CD14-positive monocyte (primary cell): ENCODE data around the gene TIAM2. TPM values are rescaled to one million over a fixed set of nuclear protein-coding genes. Genes with fewer than 3 reads are reported as not detected.
A peak's percentile ranks its signal among the peaks of the same experiment; 100 is the strongest.

Experiments
- DNase-seq, 3 donors: peaks; one replicate each; pipeline ENCODE4 v3.0.0-alpha.2; 2011 to 2022
- H2AFZ ChIP-seq: 2 replicates; pipeline ENCODE4 v1.6.0; 2012; ENCODE audit warnings: mild to moderate bottlenecking, low read depth, low read length, inconsistent platforms; ENCODE audit not compliant: insufficient read depth, poor library complexity, severe bottlenecking
- H3K27ac ChIP-seq, 2 donors: 1 replicate in 1 of 2; 2 replicates in 1 of 2; pipeline ENCODE4 v1.5.1; 2012 to 2013; ENCODE audit warnings: low read length in 2 of 2, control low read depth in 1 of 2, inconsistent platforms in 1 of 2, low read depth in 1 of 2, mild to moderate bottlenecking in 1 of 2
- H3K27me3 ChIP-seq, 2 donors: one replicate each; pipeline versions ENCODE4 v1.6.0 to v1.6.1; 2011 to 2013; ENCODE audit warnings: low read length in 2 of 2; ENCODE audit not compliant: control insufficient read depth in 2 of 2, insufficient read depth in 2 of 2
- H3K36me3 ChIP-seq, 2 donors: replicated peaks in 1 of 2; 1 replicate in 1 of 2; 2 replicates in 1 of 2; pipeline versions ENCODE4 v1.5.1 to v1.6.1; 2012 to 2013; ENCODE audit warnings: low read length in 2 of 2, control low read depth in 1 of 2, inconsistent platforms in 1 of 2, mild to moderate bottlenecking in 1 of 2; ENCODE audit not compliant: insufficient read depth in 2 of 2, control insufficient read depth in 1 of 2
- H3K4me1 ChIP-seq, 2 donors: 1 replicate in 1 of 2; 2 replicates in 1 of 2; pipeline versions ENCODE4 v1.5.1 to v1.6.1; 2012 to 2013; ENCODE audit warnings: low read length in 2 of 2, control low read depth in 1 of 2, inconsistent platforms in 1 of 2, mild to moderate bottlenecking in 1 of 2, moderate library complexity in 1 of 2; ENCODE audit not compliant: insufficient read depth in 2 of 2, control insufficient read depth in 1 of 2
- H3K4me2 ChIP-seq: replicated peaks from 2 replicates; pipeline ENCODE3; 2012; ENCODE audit warnings: low read length, moderate library complexity, mild to moderate bottlenecking; ENCODE audit not compliant: poor library complexity, severe bottlenecking; ENCODE audit errors: extremely low read depth
- H3K4me3 ChIP-seq, 3 experiments: fragments of 200-600 bp in 1 of 3; sonication (generic) in 1 of 3; replicated peaks in 1 of 3; 1 replicate in 2 of 3; 2 replicates in 1 of 3; pipeline ENCODE4 v1.5.1; 2011 to 2013; ENCODE audit warnings: low read length in 3 of 3, mild to moderate bottlenecking in 3 of 3, control low read depth in 2 of 3, low read depth in 2 of 3, inconsistent platforms in 1 of 3, moderate library complexity in 1 of 3
- H3K79me2 ChIP-seq: 2 replicates; pipeline ENCODE4 v1.6.0; 2012; ENCODE audit warnings: mild to moderate bottlenecking, control low read depth, inconsistent platforms, low read length, moderate library complexity; ENCODE audit not compliant: insufficient read depth
- H3K9ac ChIP-seq: 2 replicates; pipeline ENCODE4 v1.6.0; 2017; ENCODE audit warnings: low read length, mild to moderate bottlenecking; ENCODE audit not compliant: insufficient read depth, poor library complexity, severe bottlenecking
- H3K9me3 ChIP-seq, 2 donors: replicated peaks in 1 of 2; 1 replicate in 1 of 2; 2 replicates in 1 of 2; pipeline versions ENCODE4 v1.5.1 to v1.6.1; 2012 to 2013; ENCODE audit warnings: low read length in 2 of 2, control low read depth in 1 of 2; ENCODE audit not compliant: control insufficient read depth in 1 of 2, insufficient read depth in 1 of 2
- H4K20me1 ChIP-seq: 2 replicates; pipeline ENCODE4 v1.6.0; 2012; ENCODE audit warnings: mild to moderate bottlenecking, low read length, control low read depth, moderate library complexity; ENCODE audit not compliant: insufficient read depth
- H3K27ac Mint-ChIP-seq, 7 donors: one replicate each; pipeline ENCODE4 v1.8.0; 2020; ENCODE audit warnings: mild to moderate bottlenecking in 7 of 7, mixed read lengths in 7 of 7, moderate library complexity in 6 of 7, inconsistent platforms in 2 of 7
- H3K27me3 Mint-ChIP-seq, 3 donors: one replicate each; pipeline ENCODE4 v1.8.0; 2021 to 2022; ENCODE audit warnings: low read depth in 3 of 3, mild to moderate bottlenecking in 3 of 3, mixed read lengths in 3 of 3, moderate library complexity in 3 of 3, inconsistent platforms in 1 of 3
- H3K36me3 Mint-ChIP-seq, 2 donors: one replicate each; pipeline ENCODE4 v1.8.0; 2020; ENCODE audit warnings: mixed read lengths in 2 of 2, inconsistent platforms in 1 of 2, mild to moderate bottlenecking in 1 of 2
- H3K4me1 Mint-ChIP-seq: one replicate; pipeline ENCODE4 v1.8.0; 2020; ENCODE audit warnings: mild to moderate bottlenecking, mixed read lengths
- H3K4me3 Mint-ChIP-seq, 2 donors: one replicate each; pipeline ENCODE4 v1.8.0; 2020; ENCODE audit warnings: mild to moderate bottlenecking in 2 of 2, mixed read lengths in 2 of 2, moderate library complexity in 1 of 2
- H3K9me3 Mint-ChIP-seq, 7 donors: one replicate each; pipeline ENCODE4 v1.8.0; 2020 to 2022; ENCODE audit warnings: mixed read lengths in 7 of 7, mild to moderate bottlenecking in 6 of 7, moderate library complexity in 6 of 7, inconsistent platforms in 2 of 7
- CTCF ChIP-seq: fragments of 200-600 bp; IDR thresholded peaks from one replicate; pipeline ENCODE4 v1.8.0; 2022; ENCODE audit warnings: antibody characterized with exemption, mild to moderate bottlenecking
- WGBS: methylation state at CpG from one replicate; pipeline ENCODE4 v1.1.5; 2013; ENCODE audit warnings: missing lambda C conversion rate; ENCODE audit not compliant: insufficient coverage; 5-methylcytosine and 5-hydroxymethylcytosine counted together
- intact Hi-C, 2 donors: fragments of 100-400 bp; cut with micrococcal nuclease; formaldehyde crosslinking; loops; one replicate each; pipeline versions ENCODE4 v1.15.0 to v1.15.1; 2023
- polyA plus RNA-seq, 3 donors: library from polyadenylated mRNA; depleted of rRNA in 1 of 3; unstranded in 2 of 3; stranded (reverse) in 1 of 3; fragments of 300-500 nt in 2 of 3; fragments of >200 nt in 1 of 3; fragmentation: Illumina TruSeq in 2 of 3; gene quantifications; 1 replicate in 2 of 3; 2 replicates in 1 of 3; pipeline ENCODE4 v1.2.3, GENCODE V29; 2012 to 2021

Gene TIAM2
- polyA plus RNA-seq, 3 donors, result 0.25 to 4.2 (median 0.67) TPM

- Mint-ChIP-seq H3K9me3 (no peaks in the 10 kb centered on the region), H3K36me3 (no peaks in the 10 kb centered on the region), H3K27ac (no peak overlapping the region), H3K4me3 (no peak overlapping the region), H3K4me1 (no peaks in the 10 kb centered on the region), H3K27me3 (peaks cover 0 to 2% (median 0%) of the 10 kb centered on the region in 3 donors)
- Histone ChIP-seq H3K27ac (no peak overlapping the region), H3K9ac (no peak overlapping the region), H3K4me2 (no peak overlapping the region), H3K79me2 (no peaks in the 10 kb centered on the region), H3K4me1 (no peaks in the 10 kb centered on the region), H3K4me3 (no peak overlapping the region), H4K20me1 (no peaks in the 10 kb centered on the region), H3K36me3 (no peaks in the 10 kb centered on the region), H3K27me3 (no peaks in the 10 kb centered on the region), H3K9me3 (no peaks in the 10 kb centered on the region), H2AFZ (no peak overlapping the region)
- intact Hi-C loops, result no loop called here
- WGBS, result 88% methylated on average over 5 of the region's 12 CpGs
- TF ChIP-seq CTCF, result no peak
- DNase-seq, result no peak
These were observed 13.8 kb upstream of the TIAM2 start for GRCh38 chr6:154981079-154981870.

- H3K9ac ChIP-seq, result no peak overlapping the region
- no peaks in the 10 kb centered on the region for H3K36me3 ChIP-seq
- no peak overlapping the region for H3K4me3 ChIP-seq
- H3K9me3 ChIP-seq, result no peaks in the 10 kb centered on the region
- H3K4me1 ChIP-seq, result no peaks in the 10 kb centered on the region
- no peaks in the 10 kb centered on the region for H3K27me3 ChIP-seq
- no peak overlapping the region for H2AFZ ChIP-seq
- Mint-ChIP-seq H3K9me3 (peaks cover 0 to 11% (median 4%) of the 10 kb centered on the region in 7 donors), H3K36me3 (no peaks in the 10 kb centered on the region), H3K27ac (peak overlapping the region in 1 of 7 donors; percentile 26), H3K4me1 (peaks cover 2% of the 10 kb centered on the region), H3K27me3 (peaks cover 0 to 4% (median 0%) of the 10 kb centered on the region in 3 donors), H3K4me3 (no peak overlapping the region)
- 100% methylated on average over 3 of the region's 4 CpGs for WGBS
- H3K4me2 ChIP-seq, result no peak overlapping the region
- no peaks in the 10 kb centered on the region for H4K20me1 ChIP-seq
- intact Hi-C loops, result no loop called here
- no peaks in the 10 kb centered on the region for H3K79me2 ChIP-seq
- no peak for TF ChIP-seq CTCF
- no peak for DNase-seq
- H3K27ac ChIP-seq, result no peak overlapping the region
These were observed 11.0 kb upstream of the TIAM2 start for GRCh38 chr6:154984146-154984545.
